ENCODE measurements around the gene EPAS1.

DNA sequence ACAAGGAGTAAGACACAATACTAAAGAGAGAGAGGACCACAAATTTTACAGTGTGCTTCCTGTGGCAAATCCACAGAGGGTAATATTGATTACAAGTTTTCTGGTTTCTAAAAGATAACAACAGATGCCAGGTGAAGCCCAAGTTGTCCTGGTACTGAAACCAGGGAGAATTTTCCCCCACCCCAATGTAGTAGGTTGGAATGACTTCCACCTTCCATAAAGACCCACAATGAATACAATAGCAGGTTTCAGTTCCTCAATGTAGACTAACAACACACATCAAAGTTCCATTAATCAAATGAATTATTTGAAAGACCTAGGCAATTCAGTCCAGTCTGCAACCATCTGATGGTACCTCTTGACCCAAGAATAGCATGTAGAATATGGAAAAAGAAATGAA, 138.1 kb downstream of the EPAS1 start:
- TF ChIP-seq, protein P1, sequence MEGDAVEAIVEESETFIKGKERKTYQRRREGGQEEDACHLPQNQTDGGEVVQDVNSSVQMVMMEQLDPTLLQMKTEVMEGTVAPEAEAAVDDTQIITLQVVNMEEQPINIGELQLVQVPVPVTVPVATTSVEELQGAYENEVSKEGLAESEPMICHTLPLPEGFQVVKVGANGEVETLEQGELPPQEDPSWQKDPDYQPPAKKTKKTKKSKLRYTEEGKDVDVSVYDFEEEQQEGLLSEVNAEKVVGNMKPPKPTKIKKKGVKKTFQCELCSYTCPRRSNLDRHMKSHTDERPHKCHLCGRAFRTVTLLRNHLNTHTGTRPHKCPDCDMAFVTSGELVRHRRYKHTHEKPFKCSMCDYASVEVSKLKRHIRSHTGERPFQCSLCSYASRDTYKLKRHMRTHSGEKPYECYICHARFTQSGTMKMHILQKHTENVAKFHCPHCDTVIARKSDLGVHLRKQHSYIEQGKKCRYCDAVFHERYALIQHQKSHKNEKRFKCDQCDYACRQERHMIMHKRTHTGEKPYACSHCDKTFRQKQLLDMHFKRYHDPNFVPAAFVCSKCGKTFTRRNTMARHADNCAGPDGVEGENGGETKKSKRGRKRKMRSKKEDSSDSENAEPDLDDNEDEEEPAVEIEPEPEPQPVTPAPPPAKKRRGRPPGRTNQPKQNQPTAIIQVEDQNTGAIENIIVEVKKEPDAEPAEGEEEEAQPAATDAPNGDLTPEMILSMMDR (IDR thresholded peaks at IDR 0.05), result no peak
- TF ChIP-seq POLR2A (IDR thresholded peaks at IDR 0.05), result no peak
